SJCRH30 (cell line): ENCODE data around the gene GPSM1. TPM values are rescaled to one million over a fixed set of nuclear protein-coding genes. Genes with fewer than 3 reads are reported as not detected.

Experiments used
- DNase-seq, 2 experiments: peaks; one replicate each; pipeline ENCODE4 v3.0.0-alpha.2; 2015 to 2020
- H3K27ac ChIP-seq: fragments of 250-450 bp; sonication (Bioruptor Pico); 2 replicates; pipeline ENCODE4 v1.5.1; 2020; ENCODE audit warnings: mild to moderate bottlenecking, moderate library complexity
- H3K27me3 ChIP-seq: fragments of 250-450 bp; sonication (Bioruptor Pico); 2 replicates; pipeline ENCODE4 v1.5.1; 2020; ENCODE audit warnings: mild to moderate bottlenecking, moderate library complexity
- H3K36me3 ChIP-seq: fragments of 250-450 bp; sonication (Bioruptor Pico); 2 replicates; pipeline ENCODE4 v1.5.1; 2020; ENCODE audit warnings: mild to moderate bottlenecking, moderate library complexity
- H3K4me1 ChIP-seq: fragments of 250-450 bp; sonication (Bioruptor Pico); 2 replicates; pipeline ENCODE4 v1.5.1; 2020; ENCODE audit warnings: mild to moderate bottlenecking, moderate library complexity
- H3K4me3 ChIP-seq: fragments of 250-450 bp; sonication (Bioruptor Pico); 2 replicates; pipeline ENCODE4 v1.5.1; 2020; ENCODE audit warnings: mild to moderate bottlenecking, moderate library complexity
- H3K9me3 ChIP-seq: fragments of 250-450 bp; sonication (Bioruptor Pico); replicated peaks from 2 replicates; pipeline ENCODE4 v1.5.1; 2020; ENCODE audit warnings: mild to moderate bottlenecking, moderate library complexity
- total RNA-seq: library from RNA; depleted of rRNA; stranded (reverse); fragments of >200 nt; shearing (Covaris generic); gene quantifications from 2 replicates; pipeline ENCODE4 v1.2.3, GENCODE V29; 2014

The GPSM1 gene
- total RNA-seq, 1 experiment from 2014 or later, result 57.2 TPM

- H3K36me3 ChIP-seq, result peaks cover 59% of the 10 kb centered on the region
- H3K27me3 ChIP-seq, result no peaks in the 10 kb centered on the region
- no peak for DNase-seq
- H3K4me3 ChIP-seq, result no peak overlapping the region
- H3K4me1 ChIP-seq, result no peaks in the 10 kb centered on the region
- H3K27ac ChIP-seq, result no peak overlapping the region
- H3K9me3 ChIP-seq, result no peaks in the 10 kb centered on the region
These were observed 8.2 kb downstream of the GPSM1 start for GRCh38 chr9:136335296-136336155.

GRCh38 chr9:136336156-136336870 is 9.0 kb downstream of the GPSM1 start:
- Histone ChIP-seq H3K9me3 (no peaks in the 10 kb centered on the region), H3K27ac (no peak overlapping the region), H3K4me1 (no peaks in the 10 kb centered on the region), H3K36me3 (peaks cover 62% of the 10 kb centered on the region), H3K27me3 (no peaks in the 10 kb centered on the region), H3K4me3 (no peak overlapping the region)
- DNase-seq, result no peak

DNA sequence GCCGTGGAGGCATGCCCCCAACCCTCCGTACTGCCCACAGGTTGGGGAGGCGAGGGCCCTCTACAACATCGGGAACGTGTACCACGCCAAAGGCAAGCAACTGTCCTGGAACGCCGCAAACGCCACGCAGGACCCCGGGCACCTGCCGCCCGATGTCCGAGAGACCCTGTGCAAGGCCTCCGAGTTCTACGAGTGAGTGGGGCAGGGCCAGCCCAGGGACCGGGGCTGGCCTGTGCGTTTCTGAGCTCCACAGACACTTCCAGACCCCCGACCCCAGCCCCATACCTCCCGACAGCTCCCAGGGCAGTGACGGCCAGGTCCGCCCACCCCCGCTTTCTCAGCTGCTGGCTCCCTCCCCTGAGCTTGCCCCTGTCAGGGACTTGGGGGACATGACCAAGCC is 9.5 kb downstream of the GPSM1 start:
- H3K36me3 ChIP-seq, result peaks cover 56% of the 10 kb centered on the region
- H3K27ac ChIP-seq, result no peak overlapping the region
- no peaks in the 10 kb centered on the region for H3K4me1 ChIP-seq
- no peaks in the 10 kb centered on the region for H3K27me3 ChIP-seq
- DNase-seq, result no peak
- no peak overlapping the region for H3K4me3 ChIP-seq
- no peaks in the 10 kb centered on the region for H3K9me3 ChIP-seq

DNA sequence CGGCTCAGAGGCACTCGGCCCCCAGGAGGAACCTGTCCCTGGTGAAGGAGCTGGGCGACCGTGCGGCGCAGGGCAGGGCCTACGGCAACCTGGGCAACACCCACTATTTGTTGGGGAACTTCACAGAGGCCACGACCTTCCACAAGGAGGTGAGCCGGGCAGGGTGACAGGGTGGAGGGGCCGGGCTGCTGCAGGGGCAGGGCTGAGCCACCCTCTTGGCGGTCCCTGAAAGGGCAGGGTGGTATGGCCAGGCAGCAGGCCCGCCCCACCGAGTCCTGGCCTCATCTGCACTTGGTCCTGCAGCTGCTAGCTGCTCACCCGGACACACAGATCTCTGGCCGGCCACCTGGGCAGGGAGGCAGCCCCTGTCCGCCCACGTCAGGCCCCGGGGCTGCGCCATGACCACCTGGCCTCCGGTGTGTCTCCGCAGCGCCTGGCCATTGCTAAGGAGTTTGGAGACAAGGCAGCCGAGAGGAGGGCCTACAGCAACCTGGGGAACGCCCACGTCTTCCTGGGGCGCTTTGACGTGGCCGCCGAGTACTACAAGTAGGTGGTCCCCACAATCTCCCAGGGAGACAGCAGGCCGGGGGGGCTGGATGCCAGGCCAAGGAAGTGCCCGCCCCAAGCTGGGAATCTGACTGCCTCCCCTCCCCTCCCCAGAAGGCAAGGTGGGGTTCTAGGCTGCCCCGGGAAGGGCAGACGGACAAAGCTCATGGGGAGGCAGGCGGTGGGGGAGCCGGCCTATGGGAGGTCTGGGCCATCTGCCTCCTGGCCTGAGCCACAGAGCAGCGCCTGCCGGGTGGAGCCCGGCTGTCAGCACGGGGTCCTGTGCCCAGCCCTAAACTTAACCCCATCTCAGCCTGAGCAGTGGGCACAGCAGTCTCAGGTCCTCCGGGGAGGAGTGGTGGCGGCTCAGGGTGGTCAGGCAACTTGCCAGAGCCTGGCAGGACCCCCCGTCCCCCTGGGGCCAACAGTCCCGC is 10.4 kb downstream of the GPSM1 start:
- Histone ChIP-seq H3K27ac (no peak overlapping the region), H3K4me3 (no peak overlapping the region), H3K4me1 (no peaks in the 10 kb centered on the region), H3K27me3 (no peaks in the 10 kb centered on the region), H3K36me3 (peaks cover 50% of the 10 kb centered on the region), H3K9me3 (no peaks in the 10 kb centered on the region)
- no peak for DNase-seq

DNA sequence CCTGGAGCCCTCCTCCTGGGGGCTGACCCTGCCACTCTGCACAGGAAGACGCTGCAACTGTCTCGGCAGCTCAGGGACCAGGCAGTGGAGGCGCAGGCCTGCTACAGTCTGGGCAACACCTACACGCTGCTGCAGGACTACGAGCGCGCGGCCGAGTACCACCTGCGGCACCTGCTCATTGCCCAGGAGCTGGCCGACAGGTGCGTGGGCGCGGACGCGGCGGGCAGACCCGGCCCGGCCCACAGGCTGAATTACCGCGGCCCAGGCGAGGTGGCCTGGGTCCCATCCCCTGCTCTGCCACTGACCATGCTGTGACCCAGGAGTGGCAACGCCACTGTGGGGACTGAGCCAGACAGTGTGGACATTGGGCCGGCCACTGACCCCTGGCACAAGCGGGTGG is 11.2 kb downstream of the GPSM1 start:
- Histone ChIP-seq H3K9me3 (no peaks in the 10 kb centered on the region), H3K4me3 (no peak overlapping the region), H3K27ac (no peak overlapping the region), H3K36me3 (peaks cover 50% of the 10 kb centered on the region), H3K27me3 (no peaks in the 10 kb centered on the region), H3K4me1 (no peaks in the 10 kb centered on the region)
- DNase-seq, result no peak

GRCh38 chr9:136339173-136339957 is 12.0 kb downstream of the GPSM1 start:
- H3K9me3 ChIP-seq, result no peaks in the 10 kb centered on the region
- H3K4me1 ChIP-seq, result no peaks in the 10 kb centered on the region
- H3K4me3 ChIP-seq, result no peak overlapping the region
- no peak overlapping the region for H3K27ac ChIP-seq
- H3K27me3 ChIP-seq, result no peaks in the 10 kb centered on the region
- no peak for DNase-seq
- peaks cover 46% of the 10 kb centered on the region for H3K36me3 ChIP-seq

GRCh38 chr9:136339958-136340310 is 12.6 kb downstream of the GPSM1 start:
- Histone ChIP-seq H3K9me3 (no peaks in the 10 kb centered on the region), H3K4me3 (no peak overlapping the region), H3K27ac (no peak overlapping the region), H3K27me3 (no peaks in the 10 kb centered on the region), H3K4me1 (peaks cover 3% of the 10 kb centered on the region; the same call in 1 of the 2 replicates), H3K36me3 (peaks cover 46% of the 10 kb centered on the region)
- no peak for DNase-seq

DNA sequence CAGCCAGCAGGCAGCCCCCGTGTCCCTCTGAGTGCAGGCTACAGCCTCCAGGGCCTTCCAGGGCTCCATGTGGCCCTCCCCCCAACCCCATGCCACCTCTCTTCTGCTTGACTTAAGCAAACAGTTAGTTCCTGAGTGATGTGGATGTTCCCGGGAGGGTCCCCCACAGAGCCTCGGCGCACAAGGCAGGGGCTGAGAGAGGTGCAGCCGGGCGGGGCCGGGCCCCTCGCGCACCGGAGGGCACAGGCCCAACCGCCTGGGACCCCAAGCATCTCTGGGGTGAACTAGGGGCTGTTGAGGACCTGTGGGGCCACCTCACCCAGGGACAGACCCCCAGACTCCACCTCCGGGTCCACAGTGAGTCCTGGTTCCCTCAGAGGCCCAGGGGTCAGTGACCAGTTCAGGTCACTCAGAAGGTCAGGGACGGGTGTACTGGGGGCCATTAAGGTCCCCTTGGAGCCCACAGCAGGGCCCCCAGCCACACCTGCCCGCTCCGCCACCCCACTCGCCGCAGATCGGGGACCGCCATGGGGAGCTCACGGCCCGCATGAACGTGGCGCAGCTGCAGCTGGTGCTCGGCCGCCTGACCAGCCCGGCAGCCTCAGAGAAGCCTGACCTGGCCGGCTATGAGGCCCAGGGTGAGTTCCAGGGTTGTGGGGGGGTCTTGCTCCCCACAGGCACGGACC is 13.2 kb downstream of the GPSM1 start:
- H3K4me3 ChIP-seq, result no peak overlapping the region
- no peak for DNase-seq
- H3K36me3 ChIP-seq, result peaks cover 41% of the 10 kb centered on the region
- no peak overlapping the region for H3K27ac ChIP-seq
- no peaks in the 10 kb centered on the region for H3K9me3 ChIP-seq
- no peaks in the 10 kb centered on the region for H3K27me3 ChIP-seq
- peaks cover 7% of the 10 kb centered on the region; the same call in 1 of the 2 replicates for H3K4me1 ChIP-seq

DNA sequence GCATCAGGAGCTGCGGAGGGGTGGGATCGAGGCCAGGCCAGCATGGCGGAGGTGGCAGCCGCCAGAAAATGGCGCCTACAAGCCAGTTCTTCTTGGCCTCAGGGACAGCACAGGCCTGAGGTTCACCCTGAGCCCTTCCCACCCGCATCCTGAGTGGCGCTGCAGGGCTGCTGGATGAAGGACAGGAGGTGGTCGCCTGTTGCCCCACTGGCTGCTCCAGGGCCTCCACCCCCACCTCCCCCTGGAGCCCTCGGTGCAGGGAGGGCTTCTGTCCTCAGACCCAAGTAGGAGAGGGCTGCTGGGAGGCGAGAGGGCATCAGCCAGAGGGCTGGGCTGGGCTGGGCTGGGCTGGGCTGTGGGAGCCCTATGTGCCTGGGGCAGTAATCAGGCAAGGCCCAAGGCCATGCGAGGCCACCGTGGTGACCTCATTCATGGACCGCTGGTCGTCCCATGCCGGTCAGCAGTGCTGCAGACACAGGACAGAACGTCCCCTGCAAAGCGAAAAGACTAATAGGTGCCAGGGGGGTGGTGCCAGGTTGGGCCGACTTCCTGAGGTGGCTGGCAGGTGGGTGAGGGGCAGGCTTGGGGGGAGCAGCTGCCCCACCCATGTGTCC is 13.8 kb downstream of the GPSM1 start:
- H3K4me1 ChIP-seq, result peaks cover 13% of the 10 kb centered on the region
- no peaks in the 10 kb centered on the region for H3K27me3 ChIP-seq
- no peak overlapping the region for H3K4me3 ChIP-seq
- no peak for DNase-seq
- no peaks in the 10 kb centered on the region for H3K9me3 ChIP-seq
- peaks cover 37% of the 10 kb centered on the region for H3K36me3 ChIP-seq
- H3K27ac ChIP-seq, result no peak overlapping the region

GRCh38 chr9:136341769-136342168 is 14.4 kb downstream of the GPSM1 start:
- H3K36me3 ChIP-seq, result peaks cover 31% of the 10 kb centered on the region
- H3K9me3 ChIP-seq, result no peaks in the 10 kb centered on the region
- no peaks in the 10 kb centered on the region for H3K27me3 ChIP-seq
- DNase-seq, result no peak
- peaks cover 20% of the 10 kb centered on the region for H3K4me1 ChIP-seq
- no peak overlapping the region for H3K4me3 ChIP-seq
- no peak overlapping the region for H3K27ac ChIP-seq

DNA sequence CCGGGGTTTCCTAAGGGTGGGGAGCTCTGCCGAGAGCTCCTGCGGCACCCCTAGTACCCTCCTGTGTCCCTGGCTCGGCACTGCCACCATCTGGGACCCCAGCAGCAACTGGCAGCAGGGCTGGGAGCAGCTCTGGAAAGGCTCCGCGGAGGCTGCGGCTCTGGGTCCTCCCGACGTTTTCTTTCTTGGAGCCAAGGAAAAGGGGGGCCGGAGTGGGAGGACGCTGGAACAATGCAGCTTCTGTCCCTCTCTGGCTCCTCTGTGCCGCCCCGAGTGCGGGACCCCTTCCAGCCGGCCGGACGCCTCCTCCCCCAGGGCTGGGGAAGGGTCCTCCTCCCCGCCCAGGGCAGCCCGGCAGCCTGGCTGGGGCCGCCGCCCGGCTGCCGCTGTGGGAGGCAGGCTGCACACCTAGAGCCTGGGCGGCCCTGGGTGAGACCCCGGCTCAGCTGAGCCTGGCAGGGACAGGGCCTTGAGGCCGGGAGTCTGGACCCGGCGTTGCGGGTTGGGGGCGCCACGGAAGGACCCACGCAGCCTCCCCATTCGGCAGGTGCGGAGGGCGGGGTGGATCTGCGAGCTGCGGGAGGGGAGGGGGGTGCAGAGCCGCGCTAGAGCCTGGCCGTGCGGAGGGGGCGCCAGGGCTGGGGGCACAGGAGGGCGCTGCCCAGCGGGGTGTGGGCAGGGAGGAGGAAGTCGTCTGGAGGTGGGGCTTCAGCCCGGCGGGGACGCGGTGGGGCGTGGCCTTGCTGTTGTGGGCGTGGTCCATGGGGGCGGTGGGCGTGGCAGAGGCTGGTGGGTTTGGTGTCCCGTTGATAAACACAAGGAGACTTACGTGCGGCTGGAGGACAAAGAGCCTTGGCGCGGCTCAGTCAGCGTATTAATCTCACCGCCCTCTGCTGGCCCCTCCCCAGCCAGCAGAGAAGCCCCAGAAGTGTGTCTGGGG is 15.1 kb downstream of the GPSM1 start:
- H3K9me3 ChIP-seq, result no peaks in the 10 kb centered on the region
- H3K4me3 ChIP-seq, result no peak overlapping the region
- H3K27ac ChIP-seq, result no peak overlapping the region
- no peak for DNase-seq
- peaks cover 26% of the 10 kb centered on the region for H3K36me3 ChIP-seq
- no peaks in the 10 kb centered on the region for H3K27me3 ChIP-seq
- H3K4me1 ChIP-seq, result peaks cover 26% of the 10 kb centered on the region

DNA sequence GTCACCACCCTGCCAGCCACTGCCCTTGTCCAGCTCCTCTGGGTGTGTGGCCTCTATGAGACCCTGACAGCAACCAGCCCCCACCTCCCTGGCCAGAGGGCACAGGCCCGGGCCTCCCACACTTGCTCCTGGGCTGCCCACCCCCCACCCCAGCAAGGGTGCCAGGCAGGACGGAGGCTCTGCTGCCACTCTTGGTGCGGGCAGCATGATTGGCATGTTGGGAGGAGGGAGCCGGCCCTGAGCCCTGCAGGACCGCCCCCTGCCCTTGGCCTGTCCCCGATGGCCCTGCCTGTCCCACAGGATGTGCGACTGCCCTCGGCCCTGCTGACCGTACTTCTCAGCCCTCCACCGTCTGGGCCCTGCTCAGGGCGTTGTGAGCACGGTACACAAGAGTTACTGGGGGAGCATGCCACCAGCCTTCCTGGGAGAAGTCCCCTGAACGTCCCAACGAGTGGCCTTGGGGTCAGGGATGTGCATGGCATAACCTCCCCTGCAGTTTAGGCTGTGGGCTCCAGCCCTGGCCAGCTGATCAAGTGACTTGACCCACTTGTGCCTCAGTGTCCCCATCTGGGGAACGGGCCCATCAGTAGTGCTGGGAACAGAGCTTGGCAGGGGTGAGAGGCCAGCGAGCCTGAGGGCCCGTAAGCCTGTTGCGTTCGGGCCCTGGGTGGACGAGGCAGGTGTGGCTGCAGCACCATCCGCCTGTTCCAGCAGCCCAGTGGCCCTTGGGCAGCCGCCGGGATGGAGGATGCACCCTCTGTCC is 16.0 kb downstream of the GPSM1 start:
- H3K9me3 ChIP-seq, result no peaks in the 10 kb centered on the region
- H3K4me1 ChIP-seq, result peaks cover 35% of the 10 kb centered on the region
- H3K27ac ChIP-seq, result no peak overlapping the region
- DNase-seq, result no peak
- peaks cover 19% of the 10 kb centered on the region for H3K36me3 ChIP-seq
- no peak overlapping the region for H3K4me3 ChIP-seq
- no peaks in the 10 kb centered on the region for H3K27me3 ChIP-seq
